GM12878 (cell line): ENCODE data around the gene ZNF486. TPM values are rescaled to one million over a fixed set of nuclear protein-coding genes. Genes with fewer than 3 reads are reported as not detected.

Source experiments
- ATAC-seq: fragments of 200-7000 bp; cut with Tn5 transposase; 3 replicates; pipeline ENCODE4 v1.9.1; 2020; ENCODE audit warnings: mild to moderate bottlenecking, moderate library complexity
- BruUV-seq: library from RNA; stranded (reverse); fragments of 400-500 nt; replicated peaks from 2 replicates; lab custom pipeline; 2021; lab: Mats Ljungman, UMichigan
- CTCF ChIA-PET: fragments of 300-600 bp; sonication (Branson Sonifier 250); formaldehyde crosslinking; extraction: SDS; loops from one replicate; lab custom pipeline; 2021; ENCODE audit warnings: inconsistent platforms; lab: Yijun Ruan, JAX
- POLR2A ChIA-PET: fragments of 350-600 bp; formaldehyde crosslinking; extraction: SDS; loops from one replicate; lab custom pipeline; 2021; ENCODE audit warnings: inconsistent platforms; lab: Charles Lee
- RAD21 ChIA-PET: fragments of 300-600 bp; sonication (Branson Sonifier 250); formaldehyde crosslinking; loops from one replicate; lab custom pipeline; 2023; ENCODE audit warnings: antibody characterized with exemption; ENCODE audit not compliant: unreplicated experiment; lab: Charles Lee
- SMC1A ChIA-PET: fragments of 300-600 bp; sonication (Branson Sonifier 250); formaldehyde crosslinking; loops from one replicate; lab custom pipeline; 2023; ENCODE audit not compliant: unreplicated experiment, uncharacterized antibody; lab: Charles Lee
- DNase-seq: peaks from one replicate; pipeline ENCODE4 v3.0.0-alpha.2; 2011; ENCODE audit warnings: low read depth, low spot score
- FAIRE-seq: peaks from 3 replicates; lab custom pipeline; 2011; peaks lifted over from hg19 to GRCh38; lab: Jason Lieb, UNC
- H2AFZ ChIP-seq: 2 replicates; pipeline ENCODE4 v1.6.0; 2011; ENCODE audit warnings: low read depth, low read length, control low read depth; ENCODE audit not compliant: control insufficient read depth
- H3K27ac ChIP-seq: 2 replicates; pipeline ENCODE4 v1.5.1; 2011; ENCODE audit warnings: control low read depth; ENCODE audit not compliant: control insufficient read depth, insufficient read depth
- H3K27me3 ChIP-seq, 2 experiments: replicated peaks in 1 of 2; 2 replicates each; pipeline versions ENCODE4 v1.6.0 to v1.6.1; 2011; ENCODE audit warnings: low read length in 1 of 2; ENCODE audit not compliant: control insufficient read depth in 2 of 2, insufficient read depth in 2 of 2
- H3K36me3 ChIP-seq, 2 experiments: 2 replicates each; pipeline ENCODE4 v1.5.1; 2011; ENCODE audit warnings: low read length in 1 of 2; ENCODE audit not compliant: control insufficient read depth in 2 of 2, insufficient read depth in 2 of 2
- H3K4me1 ChIP-seq: 2 replicates; pipeline ENCODE4 v1.6.1; 2011; ENCODE audit warnings: mild to moderate bottlenecking, low read length, moderate library complexity, mixed read lengths; ENCODE audit not compliant: control insufficient read depth, insufficient read depth
- H3K4me2 ChIP-seq: 2 replicates; pipeline ENCODE4 v1.6.0; 2011; ENCODE audit warnings: control low read depth; ENCODE audit not compliant: control insufficient read depth, insufficient read depth
- H3K4me3 ChIP-seq: fragments of 200-600 bp; sonication (generic); 2 replicates; pipeline ENCODE4 v1.5.1; 2016
- H3K79me2 ChIP-seq: 2 replicates; pipeline ENCODE4 v1.6.0; 2011; ENCODE audit warnings: low read length; ENCODE audit not compliant: control insufficient read depth, insufficient read depth
- H3K9ac ChIP-seq: 2 replicates; pipeline ENCODE4 v1.8.0; 2011; ENCODE audit warnings: low read length, control low read depth, mixed read lengths; ENCODE audit not compliant: control insufficient read depth, insufficient read depth
- H3K9me3 ChIP-seq: replicated peaks from 3 replicates; pipeline ENCODE4 v1.5.1; 2011; ENCODE audit warnings: mild to moderate bottlenecking, low read length; ENCODE audit not compliant: control insufficient read depth, insufficient read depth
- H4K20me1 ChIP-seq: 2 replicates; pipeline ENCODE4 v1.6.0; 2011; ENCODE audit not compliant: control insufficient read depth, insufficient read depth
- CBFB ChIP-seq: IDR thresholded peaks from 2 replicates; pipeline ENCODE4 v1.6.1; 2016; ENCODE audit warnings: antibody characterized with exemption, low read depth
- HDAC6 ChIP-seq: fragments of 200-600 bp; sonication (generic); IDR thresholded peaks from one replicate; pipeline ENCODE4 v1.8.0; 2017; ENCODE audit warnings: antibody characterized with exemption; ENCODE audit not compliant: unreplicated experiment
- IKZF2 ChIP-seq, 2 experiments: fragments of 450-650 bp; IDR thresholded peaks; 2 replicates each; pipeline ENCODE4 v1.6.1; 2017; ENCODE audit warnings: mild to moderate bottlenecking in 2 of 2, moderate library complexity in 2 of 2
- KDM1A ChIP-seq: fragments of 200-600 bp; sonication (generic); IDR thresholded peaks from 2 replicates; pipeline ENCODE4 v1.6.1; 2016; ENCODE audit warnings: borderline replicate concordance
- MTA2 ChIP-seq: fragments of 450-650 bp; IDR thresholded peaks from 2 replicates; pipeline ENCODE4 v1.6.1; 2016; ENCODE audit warnings: low read depth, mild to moderate bottlenecking, moderate library complexity
- MYC ChIP-seq: IDR thresholded peaks from 2 replicates; pipeline ENCODE4 v1.6.1; 2011; ENCODE audit warnings: mild to moderate bottlenecking, low read length, moderate library complexity, inconsistent platforms; ENCODE audit not compliant: insufficient read depth, insufficient replicate concordance, insufficient read length, severe bottlenecking
- RBBP5 ChIP-seq: fragments of 200-600 bp; sonication (generic); conservative IDR thresholded peaks from 2 replicates; pipeline ENCODE4 v1.6.1; 2016
- RELA ChIP-seq: fragments of 450-650 bp; IDR thresholded peaks from 2 replicates; pipeline ENCODE4 v1.8.0; 2014; ENCODE audit warnings: borderline replicate concordance; ENCODE audit not compliant: partially characterized antibody
- RFX5 ChIP-seq: IDR thresholded peaks from 2 replicates; pipeline ENCODE4 v1.6.1; 2011; ENCODE audit warnings: low read depth, low read length, improper control_type of control experiment
- SREBF1 ChIP-seq: IDR thresholded peaks from 2 replicates; pipeline ENCODE4 v1.6.1; 2012; ENCODE audit warnings: mild to moderate bottlenecking, low read length
- WGBS: methylation state at CpG from one replicate; pipeline ENCODE4 v1.1.6; 2016; ENCODE audit warnings: low lambda C conversion rate; ENCODE audit not compliant: insufficient replicate concordance, insufficient coverage; ENCODE audit errors: missing lambda C conversion rate; 5-methylcytosine and 5-hydroxymethylcytosine counted together
- in situ Hi-C: fragments of 300-500 bp; cut with MboI; formaldehyde crosslinking; loops from 9 replicates; pipeline ENCODE4 v1.14.3; 2018; ENCODE audit warnings: mixed read lengths
- intact Hi-C: fragments of 100-400 bp; cut with micrococcal nuclease; formaldehyde crosslinking; loops from one replicate; pipeline ENCODE4 v1.14.2; 2022; ENCODE audit not compliant: unreplicated experiment
- polyA plus RNA-seq, 11 experiments: library from polyadenylated mRNA; depleted of rRNA in 4 of 11; unstranded in 6 of 11; stranded (reverse) in 5 of 11; fragments of >200 nt; fragmentation: Nextera tagmentation in 4 of 11; fragmentation: Illumina TruSeq in 1 of 11; extraction: Ambion mirVana in 4 of 11; extraction: Trizol in 1 of 11; gene quantifications; 1 replicate in 1 of 11; 2 replicates in 10 of 11; pipeline versions ENCODE4 v1.2.1 to v1.2.3, GENCODE V29; 2011 to 2016; ENCODE audit warnings: inconsistent platforms in 2 of 11, missing spikeins in 2 of 11, low read depth in 1 of 11
- total RNA-seq, 4 experiments: library from RNA; depleted of rRNA in 3 of 4; stranded (reverse); fragments of >200 nt in 3 of 4; fragmentation: Illumina TruSeq in 1 of 4; extraction: Trizol in 1 of 4; gene quantifications; 2 replicates each; pipeline versions ENCODE4 v1.2.1 to v1.2.3, GENCODE V29; 2013 to 2021

The ZNF486 gene
- total and polyA plus RNA-seq, 10 of the 15 experiments (the other 5 are each of a cell fraction or from before 2014, with no cell fraction given): 0.02 to 1.0 (median 0.09) TPM; not detected in 1

- Histone ChIP-seq H2AFZ (no peak overlapping the region), H3K27ac (no peak overlapping the region), H3K36me3 (no peaks in the 10 kb centered on the region), H3K4me2 (no peak overlapping the region), H3K9me3 (peaks cover 2% of the 10 kb centered on the region; the same call in 1 of the 3 replicates), H3K79me2 (no peaks in the 10 kb centered on the region), H4K20me1 (no peaks in the 10 kb centered on the region), H3K27me3 (no peaks in the 10 kb centered on the region), H3K4me1 (no peaks in the 10 kb centered on the region), H3K9ac (no peak overlapping the region), H3K4me3 (no peak overlapping the region)
- no peak for ATAC-seq
- ChIA-PET RAD21 (no interaction called here), POLR2A (no interaction called here), SMC1A (no interaction called here), CTCF (no interaction called here)
- TF ChIP-seq KDM1A (no peak), CBFB (no peak), MYC (no peak), RBBP5 (no peak), RFX5 (no peak)
- 27% methylated on average over 3 of the region's 3 CpGs for WGBS
- no peak for DNase-seq
- intact Hi-C loops: no loop called here
- no TSS peak for BruUV-seq
- FAIRE-seq: no peak
- in situ Hi-C loops: no loop called here
Measured at GRCh38 chr19:20244356-20244755, 77.3 kb downstream of the ZNF486 start.

GRCh38 chr19:20245309-20245708, 78.3 kb downstream of the ZNF486 start:
- H3K27me3 ChIP-seq: no peaks in the 10 kb centered on the region
- H4K20me1 ChIP-seq: no peaks in the 10 kb centered on the region
- no peaks in the 10 kb centered on the region for H3K79me2 ChIP-seq
- no peak for FAIRE-seq
- POLR2A ChIA-PET: no interaction called here
- ATAC-seq: no peak
- no TSS peak for BruUV-seq
- TF ChIP-seq IKZF2 (IDR thresholded peaks at IDR 0.05) (no peak), RELA (no peak), SREBF1 (no peak), MTA2 (no peak), HDAC6 (no peak)
- H3K9me3 ChIP-seq: peaks cover 2% of the 10 kb centered on the region; the same call in 1 of the 3 replicates
- no peak overlapping the region for H3K4me3 ChIP-seq
- H3K4me2 ChIP-seq: no peak overlapping the region
- no peak overlapping the region for H3K9ac ChIP-seq
- H3K4me1 ChIP-seq: no peaks in the 10 kb centered on the region
- no peak for DNase-seq
- no peak overlapping the region for H2AFZ ChIP-seq
- SMC1A ChIA-PET: no interaction called here
- CTCF ChIA-PET: no interaction called here
- intact Hi-C loops (no loop called here), in situ Hi-C loops (no loop called here)
- RAD21 ChIA-PET: no interaction called here
- H3K27ac ChIP-seq: no peak overlapping the region
- no peaks in the 10 kb centered on the region for H3K36me3 ChIP-seq
